ENCODE results near the gene GLYR1. TPM values are rescaled to one million over a fixed set of nuclear protein-coding genes. Genes with fewer than 3 reads are reported as not detected.

GLYR1 gene
- total and polyA plus RNA-seq, 9 of the 15 experiments (the other 6 are each of a cell fraction or from before 2014, with no cell fraction given): 6.7 to 99.2 (median 60.2) TPM

GRCh38 chr16:4850211-4850610 is 3.1 kb upstream of the GLYR1 start:
- Histone ChIP-seq H3K36me3 (ENCODE audit: control insufficient read depth, insufficient read depth, low read length) (peaks cover 42% of the 10 kb centered on the region; the same call in 2 of the 3 replicates), H3K4me3 (peak overlapping the region; percentile 14; the same call in 1 of the 2 replicates), H3K4me2 (ENCODE audit: insufficient read depth, low read length) (peak overlapping the region; percentile 2), H4K20me1 (replicated peaks; ENCODE audit: control insufficient read depth, insufficient read depth, low read length) (peaks cover 43% of the 10 kb centered on the region), H3K27ac (ENCODE audit: extremely low read depth, low read depth, low read length) (no peak overlapping the region), H3K79me2 (ENCODE audit: control insufficient read depth, insufficient read depth, low read length) (peaks cover 78% of the 10 kb centered on the region), H3K9me1 (ENCODE audit: control insufficient read depth, insufficient read depth, low read length) (no peaks in the 10 kb centered on the region), H3K9ac (ENCODE audit: insufficient read depth in 1 of 2, low read depth in 2 of 2, low read length in 2 of 2) (no peak overlapping the region), H3K27me3 (ENCODE audit: control insufficient read depth in 2 of 2, insufficient read depth in 2 of 2, low read length in 2 of 2) (no peaks in the 10 kb centered on the region), H3K4me1 (replicated peaks in 1 of 2; ENCODE audit: control insufficient read depth in 2 of 2, insufficient read depth in 2 of 2, low read length in 2 of 2) (peaks cover 23 to 37% of the 10 kb centered on the region in 2 experiments), H3K9me3 (replicated peaks; ENCODE audit: control insufficient read depth, insufficient read depth, low read depth, low read length) (no peaks in the 10 kb centered on the region), H2AFZ (ENCODE audit: low read depth, low read length) (no peak overlapping the region)
- in situ Hi-C loops (cut with MboI) (no loop called here), intact Hi-C loops (cut with micrococcal nuclease) (no loop called here)
- FAIRE-seq (peak; percentile 84), ATAC-seq (no peak), DNase-seq (ENCODE audit: extremely low read depth in 1 of 4, low spot score in 3 of 4) (peak; percentile 46 to 66 (median 58))
- TF ChIP-seq TAL1 (IDR thresholded peaks at IDR 0.05) (peak; percentile 26; the same call in 1 of the 2 replicates), CBFA2T3 (IDR thresholded peaks at IDR 0.05) (peak; percentile 65), TCF3 (CRISPR knock-in tag; IDR thresholded peaks at IDR 0.05) (peak; percentile 40; the same call in 1 of the 2 replicates), ZNF695 (CRISPR knock-in tag; IDR thresholded peaks at IDR 0.05) (no peak), KDM1A (IDR thresholded peaks at IDR 0.05) (peak; percentile 83 to 84), HDAC2 (IDR thresholded peaks at IDR 0.05) (no peak), NCOR1 (IDR thresholded peaks at IDR 0.05) (peak; percentile 32), CBFA2T2 (conservative IDR thresholded peaks at IDR 0.05) (peak; percentile 14; the same call in 1 of the 2 replicates), ZNF121 (CRISPR knock-in tag; conservative IDR thresholded peaks at IDR 0.05) (no peak), RCOR1 (IDR thresholded peaks at IDR 0.05; ENCODE audit: borderline replicate concordance in 1 of 2, low read depth in 2 of 2, low read length in 2 of 2) (peak; percentile 25 to 82; a peak in 2 of 4 replicates), GATA2 (CRISPR knock-in tag; IDR thresholded peaks at IDR 0.05) (peak; percentile 49; the same call in 1 of the 2 replicates), CHAMP1 (IDR thresholded peaks at IDR 0.05) (no peak), ZNF197 (CRISPR knock-in tag; IDR thresholded peaks at IDR 0.05; ENCODE audit: low read depth) (no peak), PHF21A (IDR thresholded peaks at IDR 0.05; ENCODE audit: borderline replicate concordance, low read depth) (peak; percentile 37; the same call in 1 of the 2 replicates), HMBOX1 (IDR thresholded peaks at IDR 0.05) (peak; percentile 35; the same call in 1 of the 2 replicates), BACH1 (tag; IDR thresholded peaks at IDR 0.05) (no peak)
- TF ChIP-seq, protein P1, sequence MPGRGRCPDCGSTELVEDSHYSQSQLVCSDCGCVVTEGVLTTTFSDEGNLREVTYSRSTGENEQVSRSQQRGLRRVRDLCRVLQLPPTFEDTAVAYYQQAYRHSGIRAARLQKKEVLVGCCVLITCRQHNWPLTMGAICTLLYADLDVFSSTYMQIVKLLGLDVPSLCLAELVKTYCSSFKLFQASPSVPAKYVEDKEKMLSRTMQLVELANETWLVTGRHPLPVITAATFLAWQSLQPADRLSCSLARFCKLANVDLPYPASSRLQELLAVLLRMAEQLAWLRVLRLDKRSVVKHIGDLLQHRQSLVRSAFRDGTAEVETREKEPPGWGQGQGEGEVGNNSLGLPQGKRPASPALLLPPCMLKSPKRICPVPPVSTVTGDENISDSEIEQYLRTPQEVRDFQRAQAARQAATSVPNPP (IDR thresholded peaks at IDR 0.05; ENCODE audit: borderline replicate concordance, insufficient read depth, insufficient read length): no peak
- 19% methylated on average over 3 of the region's 3 CpGs for WGBS (ENCODE audit: insufficient coverage, low coverage, missing lambda C conversion rate)
- BruUV-seq (replicated peaks): no TSS peak
- CTCF ChIA-PET (ENCODE audit: low intra/inter-chr PET ratio): no interaction called here
- POLR2A ChIA-PET: interaction anchor here (1.0 to 4.5 kb wide), 2 partner anchors 12 to 25 kb away, joined by 4 to 20 read pairs; no protein-coding TSS in a partner anchor

Measured in K562 (cell line).